Measurements from ENCODE around the gene SART1. TPM values are rescaled to one million over a fixed set of nuclear protein-coding genes. Genes with fewer than 3 reads are reported as not detected.

Gene SART1
- total RNA-seq, 1 experiment from 2014 or later: 240 TPM

GRCh38 chr11:66006134-66006890, 44.8 kb downstream of the SART1 start:
- CTCF ChIA-PET: no interaction called here
- Histone ChIP-seq H3K79me2 (ENCODE audit: low read length) (peaks cover 27% of the 10 kb centered on the region), H3K9me2 (replicated peaks; ENCODE audit: low read length) (no peaks in the 10 kb centered on the region), H3K4me2 (ENCODE audit: low read length) (no peak overlapping the region), H3F3A (ENCODE audit: low read length, unreplicated experiment) (peaks cover 9% of the 10 kb centered on the region), H3K36me3 (ENCODE audit: low read depth, low read length) (peaks cover 15% of the 10 kb centered on the region; the same call in 1 of the 2 replicates), H4K20me1 (ENCODE audit: low read length) (no peaks in the 10 kb centered on the region), H3K4me3 (ENCODE audit: low read length) (no peak overlapping the region), H2AFZ (ENCODE audit: low read length) (no peak overlapping the region), H3K4me1 (ENCODE audit: insufficient read depth, low read length) (peaks cover 20% of the 10 kb centered on the region), H3K27ac (ENCODE audit: low read length) (no peak overlapping the region), H3K9ac (ENCODE audit: low read length) (no peak overlapping the region), H3K27me3 (ENCODE audit: low read length) (no peaks in the 10 kb centered on the region), H3K9me3 (ENCODE audit: low read length) (no peaks in the 10 kb centered on the region)
- POLR2A ChIA-PET (ENCODE audit: unreplicated experiment): no interaction called here
- ATAC-seq: no peak
- no peak for TF ChIP-seq CTCF (conservative IDR thresholded peaks at IDR 0.05; ENCODE audit: low read depth, low read length)
- no peak for TF ChIP-seq EZH2 (IDR thresholded peaks at IDR 0.05; ENCODE audit: low read length, unreplicated experiment)
- TF ChIP-seq EZH2phosphoT487 (IDR thresholded peaks at IDR 0.05; ENCODE audit: borderline replicate concordance, low read length): no peak
- intact Hi-C loops (cut with micrococcal nuclease): no loop called here
- DNase-seq: no peak
- no TSS peak for BruUV-seq (replicated peaks)

GRCh38 chr11:66006891-66007176, 45.3 kb downstream of the SART1 start:
- no peak overlapping the region for H3K4me3 ChIP-seq (ENCODE audit: low read length)
- ChIA-PET CTCF (no interaction called here), POLR2A (ENCODE audit: unreplicated experiment) (no interaction called here)
- no peak overlapping the region for H3K4me2 ChIP-seq (ENCODE audit: low read length)
- H3K9me2 ChIP-seq (replicated peaks; ENCODE audit: low read length): no peaks in the 10 kb centered on the region
- peaks cover 22% of the 10 kb centered on the region for H3K79me2 ChIP-seq (ENCODE audit: low read length)
- BruUV-seq (replicated peaks): no TSS peak
- no peaks in the 10 kb centered on the region for H4K20me1 ChIP-seq (ENCODE audit: low read length)
- H3F3A ChIP-seq (ENCODE audit: low read length, unreplicated experiment): peaks cover 9% of the 10 kb centered on the region
- no peak overlapping the region for H3K27ac ChIP-seq (ENCODE audit: low read length)
- intact Hi-C loops (cut with micrococcal nuclease): no loop called here
- H3K4me1 ChIP-seq (ENCODE audit: insufficient read depth, low read length): peaks cover 25% of the 10 kb centered on the region
- H3K36me3 ChIP-seq (ENCODE audit: low read depth, low read length): peaks cover 15% of the 10 kb centered on the region; the same call in 1 of the 2 replicates
- H3K27me3 ChIP-seq (ENCODE audit: low read length): no peaks in the 10 kb centered on the region
- H3K9me3 ChIP-seq (ENCODE audit: low read length): no peaks in the 10 kb centered on the region
- ATAC-seq (no peak), DNase-seq (peak; percentile 18)
- TF ChIP-seq EZH2phosphoT487 (IDR thresholded peaks at IDR 0.05; ENCODE audit: borderline replicate concordance, low read length) (no peak), CTCF (conservative IDR thresholded peaks at IDR 0.05; ENCODE audit: low read depth, low read length) (no peak), EZH2 (IDR thresholded peaks at IDR 0.05; ENCODE audit: low read length, unreplicated experiment) (no peak)
- no peak overlapping the region for H3K9ac ChIP-seq (ENCODE audit: low read length)
- H2AFZ ChIP-seq (ENCODE audit: low read length): no peak overlapping the region

GRCh38 chr11:66007201-66007634, 45.7 kb downstream of the SART1 start:
- no peak for DNase-seq
- POLR2A ChIA-PET (ENCODE audit: unreplicated experiment): no interaction called here
- Histone ChIP-seq H3K27me3 (ENCODE audit: low read length) (no peaks in the 10 kb centered on the region), H3K4me3 (ENCODE audit: low read length) (no peak overlapping the region), H3K36me3 (ENCODE audit: low read depth, low read length) (peaks cover 15% of the 10 kb centered on the region; the same call in 1 of the 2 replicates), H2AFZ (ENCODE audit: low read length) (no peak overlapping the region), H4K20me1 (ENCODE audit: low read length) (no peaks in the 10 kb centered on the region), H3K79me2 (ENCODE audit: low read length) (peaks cover 21% of the 10 kb centered on the region), H3K4me1 (ENCODE audit: insufficient read depth, low read length) (peaks cover 29% of the 10 kb centered on the region), H3F3A (ENCODE audit: low read length, unreplicated experiment) (peaks cover 9% of the 10 kb centered on the region), H3K4me2 (ENCODE audit: low read length) (no peak overlapping the region), H3K9me3 (ENCODE audit: low read length) (no peaks in the 10 kb centered on the region), H3K9me2 (replicated peaks; ENCODE audit: low read length) (no peaks in the 10 kb centered on the region), H3K9ac (ENCODE audit: low read length) (no peak overlapping the region), H3K27ac (ENCODE audit: low read length) (no peak overlapping the region)
- intact Hi-C loops (cut with micrococcal nuclease): no loop called here
- TF ChIP-seq EZH2 (IDR thresholded peaks at IDR 0.05; ENCODE audit: low read length, unreplicated experiment) (no peak), CTCF (conservative IDR thresholded peaks at IDR 0.05; ENCODE audit: low read depth, low read length) (no peak), EZH2phosphoT487 (IDR thresholded peaks at IDR 0.05; ENCODE audit: borderline replicate concordance, low read length) (no peak)
- BruUV-seq (replicated peaks): no TSS peak
- no peak for ATAC-seq
- CTCF ChIA-PET: no interaction called here
